Naive B cell (primary cell): ENCODE data around the gene DCAF6. TPM values are rescaled to one million over a fixed set of nuclear protein-coding genes. Genes with fewer than 3 reads are reported as not detected.

Source experiments
- ATAC-seq, 2 donors: fragments of 150-1000 bp; cut with Tn5 transposase; 2 replicates each; pipeline ENCODE4 v1.10.0; 2021; ENCODE audit warnings: low read depth in 2 of 2, mild to moderate bottlenecking in 2 of 2, moderate library complexity in 2 of 2
- DNase-seq: peaks from one replicate; pipeline ENCODE4 v3.0.0; 2022
- H3K27ac Mint-ChIP-seq, 6 donors: one replicate each; pipeline ENCODE4 v1.8.0; 2020 to 2022; ENCODE audit warnings: mild to moderate bottlenecking in 6 of 6, mixed read lengths in 6 of 6, moderate library complexity in 5 of 6, inconsistent platforms in 2 of 6
- H3K27me3 Mint-ChIP-seq, 3 donors: one replicate each; pipeline ENCODE4 v1.8.0; 2021 to 2022; ENCODE audit warnings: mixed read lengths in 3 of 3, mild to moderate bottlenecking in 1 of 3
- H3K36me3 Mint-ChIP-seq, 2 donors: one replicate each; pipeline ENCODE4 v1.8.0; 2020 to 2022; ENCODE audit warnings: mixed read lengths in 2 of 2, inconsistent platforms in 1 of 2, mild to moderate bottlenecking in 1 of 2
- H3K4me1 Mint-ChIP-seq, 3 donors: one replicate each; pipeline ENCODE4 v1.8.0; 2020 to 2022; ENCODE audit warnings: mixed read lengths in 3 of 3, inconsistent platforms in 1 of 3, mild to moderate bottlenecking in 1 of 3, moderate library complexity in 1 of 3
- H3K4me3 Mint-ChIP-seq, 8 donors: one replicate each; pipeline ENCODE4 v1.8.0; 2020 to 2022; ENCODE audit warnings: mild to moderate bottlenecking in 8 of 8, mixed read lengths in 8 of 8, moderate library complexity in 8 of 8, inconsistent platforms in 2 of 8
- H3K9me3 Mint-ChIP-seq, 7 donors: one replicate each; pipeline ENCODE4 v1.8.0; 2020 to 2022; ENCODE audit warnings: mixed read lengths in 7 of 7, mild to moderate bottlenecking in 5 of 7, inconsistent platforms in 2 of 7, moderate library complexity in 1 of 7
- polyA plus RNA-seq, 6 donors: library from polyadenylated mRNA; unstranded; fragments of 300-500 nt; fragmentation: Illumina TruSeq; gene quantifications; one replicate each; pipeline ENCODE4 v1.2.3, GENCODE V29; 2021; ENCODE audit warnings: low read depth in 6 of 6

Gene DCAF6
- polyA plus RNA-seq, 6 donors from 2014 or later, result 9.9 to 19.5 (median 15.9) TPM

DNA sequence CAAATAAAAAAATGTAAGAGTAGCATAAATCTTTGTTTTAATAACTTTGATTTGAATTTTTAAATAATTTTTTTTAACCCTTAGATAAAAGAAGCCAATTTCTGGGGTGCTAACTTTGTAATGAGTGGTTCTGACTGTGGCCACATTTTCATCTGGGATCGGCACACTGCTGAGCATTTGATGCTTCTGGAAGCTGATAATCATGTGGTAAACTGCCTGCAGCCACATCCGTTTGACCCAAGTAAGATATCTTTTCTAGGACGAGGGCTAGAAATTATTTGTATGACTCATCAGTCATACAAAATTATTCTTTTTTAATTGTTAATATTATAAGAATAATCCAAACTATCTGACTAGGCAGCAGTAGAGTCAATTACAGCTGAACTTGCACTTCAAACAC lies 129.0 kb downstream of the DCAF6 start:
- no peak for DNase-seq
- no peak overlapping the region for H3K4me3 Mint-ChIP-seq
- H3K9me3 Mint-ChIP-seq, result no peaks in the 10 kb centered on the region
- H3K27ac Mint-ChIP-seq, result no peak overlapping the region
- H3K4me1 Mint-ChIP-seq, result no peaks in the 10 kb centered on the region
- H3K36me3 Mint-ChIP-seq, result peaks cover 5 to 17% of the 10 kb centered on the region in 2 donors
- no peaks in the 10 kb centered on the region for H3K27me3 Mint-ChIP-seq
- no peak for ATAC-seq

DNA sequence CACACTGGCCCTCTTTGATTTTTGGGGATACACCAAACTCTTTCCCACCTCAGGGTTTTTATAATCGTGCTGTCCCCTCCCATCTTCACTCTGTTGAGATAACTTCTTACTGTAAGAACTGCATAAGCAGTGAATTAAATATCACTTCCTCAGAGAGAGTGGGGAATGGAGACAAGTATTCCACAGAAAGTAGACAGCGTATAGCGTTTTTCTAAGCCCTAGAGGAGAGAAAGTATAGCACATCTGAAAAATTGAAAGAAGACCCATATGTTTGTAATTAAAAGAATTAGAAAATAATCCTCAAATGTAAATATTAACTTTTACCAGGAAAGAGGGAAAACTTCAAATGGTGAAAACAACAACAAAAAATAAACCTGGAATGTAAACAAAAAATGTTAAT lies 132.9 kb downstream of the DCAF6 start:
- Mint-ChIP-seq H3K4me3 (no peak overlapping the region), H3K36me3 (peaks cover 28 to 38% of the 10 kb centered on the region in 2 donors), H3K9me3 (no peaks in the 10 kb centered on the region), H3K27ac (peak overlapping the region in 1 of 6 donors; percentile 44), H3K4me1 (no peaks in the 10 kb centered on the region), H3K27me3 (no peaks in the 10 kb centered on the region)
- DNase-seq (no peak), ATAC-seq (no peak)

DNA sequence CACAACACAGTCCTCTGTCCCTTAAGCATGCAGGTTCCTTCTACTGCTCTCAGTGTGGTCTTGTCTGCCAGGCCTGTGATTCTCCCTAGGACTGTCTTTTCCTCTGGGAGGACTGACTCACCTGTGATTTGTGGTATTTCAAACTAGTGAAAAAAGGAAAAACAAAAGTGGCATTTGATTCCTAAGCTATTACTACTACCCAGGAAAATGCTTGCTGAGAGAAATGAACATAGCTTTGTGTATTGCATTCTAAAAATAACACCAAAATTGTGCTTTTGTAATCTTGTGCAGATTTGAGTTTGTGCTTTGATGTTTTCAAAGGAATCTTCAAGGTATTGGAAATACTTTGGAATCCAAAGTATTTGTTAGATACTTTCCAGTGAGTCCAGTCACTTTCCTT lies 143.3 kb downstream of the DCAF6 start:
- Mint-ChIP-seq H3K36me3 (peaks cover 9 to 15% of the 10 kb centered on the region in 2 donors), H3K9me3 (no peaks in the 10 kb centered on the region), H3K4me3 (no peak overlapping the region), H3K4me1 (peaks cover 1 to 4% (median 3%) of the 10 kb centered on the region in 3 donors), H3K27me3 (no peaks in the 10 kb centered on the region), H3K27ac (no peak overlapping the region)
- DNase-seq, result no peak
- ATAC-seq, result no peak

DNA sequence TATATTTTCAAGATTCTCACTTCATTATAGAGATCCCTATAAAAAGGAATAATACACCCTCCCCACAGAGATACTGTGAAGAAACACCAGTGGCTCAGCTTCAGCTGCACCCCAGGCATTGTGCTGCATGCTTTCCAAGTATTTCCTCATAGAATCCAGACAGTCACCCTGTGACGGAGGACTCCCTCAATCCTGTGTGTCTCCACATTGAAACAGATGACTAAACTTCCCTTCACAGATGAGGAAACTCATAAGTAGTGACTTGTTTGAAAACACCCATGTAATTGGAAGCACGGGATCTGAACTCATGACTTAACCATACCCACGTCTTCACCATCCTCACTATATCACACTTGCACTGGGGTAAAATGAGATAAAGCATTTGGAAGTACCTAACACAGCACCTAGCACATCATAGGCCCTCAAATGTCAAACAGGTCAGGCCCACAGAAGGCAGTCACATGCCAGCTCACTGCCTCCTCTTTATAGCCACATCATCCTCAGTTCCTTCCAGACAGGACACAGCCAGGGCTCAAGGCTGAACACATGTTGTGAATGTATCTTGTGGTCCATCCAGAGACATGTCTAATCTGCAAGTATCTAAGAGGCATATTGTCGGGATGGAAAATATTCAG lies 145.0 kb downstream of the DCAF6 start:
- Mint-ChIP-seq H3K27ac (peak overlapping the region in 2 of 6 donors; percentile 67 to 82), H3K27me3 (no peaks in the 10 kb centered on the region), H3K9me3 (no peaks in the 10 kb centered on the region), H3K4me3 (no peak overlapping the region), H3K36me3 (peaks cover 4 to 6% of the 10 kb centered on the region in 2 donors), H3K4me1 (peaks cover 2 to 4% (median 3%) of the 10 kb centered on the region in 3 donors)
- ATAC-seq (no peak), DNase-seq (no peak)

DNA sequence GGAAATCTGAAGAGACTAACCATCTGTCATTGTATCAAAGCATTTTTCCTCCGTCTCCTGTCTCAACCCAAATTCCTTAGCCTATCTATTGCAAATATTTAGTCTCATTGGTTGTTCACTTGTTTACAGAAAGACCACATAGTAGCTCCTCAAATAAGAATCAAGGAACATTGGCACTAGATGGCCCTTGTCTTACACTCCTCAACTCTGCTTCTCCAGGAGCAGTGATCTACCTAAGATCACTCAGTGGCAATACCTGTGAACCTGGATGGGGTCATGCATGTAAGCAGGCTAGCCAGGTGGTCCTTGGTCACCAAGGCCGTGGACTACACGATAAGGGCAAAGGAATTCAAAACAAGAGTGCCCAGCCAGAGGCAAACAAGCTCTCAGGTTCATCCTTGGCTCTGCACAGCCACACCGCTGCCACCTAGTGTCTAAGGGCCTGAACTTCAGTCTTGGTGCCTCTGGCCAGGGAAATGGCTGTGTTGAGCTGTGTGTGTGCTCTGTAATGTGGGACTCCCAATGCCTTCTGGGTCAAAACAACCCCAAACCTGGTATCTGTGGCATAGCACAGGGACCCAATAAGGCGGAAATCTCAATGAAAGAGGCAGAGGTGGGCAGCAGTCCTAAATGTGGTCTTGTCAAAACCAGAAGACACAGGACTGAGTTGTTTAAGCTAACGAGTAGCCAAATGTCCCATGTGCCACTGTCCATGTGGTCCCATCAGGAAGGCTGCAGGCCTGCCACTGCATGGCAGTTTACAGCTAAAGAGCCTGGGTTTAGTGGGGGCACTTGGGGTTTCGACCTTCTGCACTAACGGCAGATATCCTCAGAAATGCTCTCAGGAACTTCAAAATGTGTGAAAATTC lies 145.8 kb downstream of the DCAF6 start:
- H3K27me3 Mint-ChIP-seq, result no peaks in the 10 kb centered on the region
- H3K4me1 Mint-ChIP-seq, result peaks cover 2 to 4% (median 3%) of the 10 kb centered on the region in 3 donors
- no peak overlapping the region for H3K27ac Mint-ChIP-seq
- DNase-seq, result peak; percentile 42
- H3K36me3 Mint-ChIP-seq, result no peaks in the 10 kb centered on the region
- ATAC-seq, result peak; percentile 75 to 79
- H3K9me3 Mint-ChIP-seq, result no peaks in the 10 kb centered on the region
- H3K4me3 Mint-ChIP-seq, result no peak overlapping the region

DNA sequence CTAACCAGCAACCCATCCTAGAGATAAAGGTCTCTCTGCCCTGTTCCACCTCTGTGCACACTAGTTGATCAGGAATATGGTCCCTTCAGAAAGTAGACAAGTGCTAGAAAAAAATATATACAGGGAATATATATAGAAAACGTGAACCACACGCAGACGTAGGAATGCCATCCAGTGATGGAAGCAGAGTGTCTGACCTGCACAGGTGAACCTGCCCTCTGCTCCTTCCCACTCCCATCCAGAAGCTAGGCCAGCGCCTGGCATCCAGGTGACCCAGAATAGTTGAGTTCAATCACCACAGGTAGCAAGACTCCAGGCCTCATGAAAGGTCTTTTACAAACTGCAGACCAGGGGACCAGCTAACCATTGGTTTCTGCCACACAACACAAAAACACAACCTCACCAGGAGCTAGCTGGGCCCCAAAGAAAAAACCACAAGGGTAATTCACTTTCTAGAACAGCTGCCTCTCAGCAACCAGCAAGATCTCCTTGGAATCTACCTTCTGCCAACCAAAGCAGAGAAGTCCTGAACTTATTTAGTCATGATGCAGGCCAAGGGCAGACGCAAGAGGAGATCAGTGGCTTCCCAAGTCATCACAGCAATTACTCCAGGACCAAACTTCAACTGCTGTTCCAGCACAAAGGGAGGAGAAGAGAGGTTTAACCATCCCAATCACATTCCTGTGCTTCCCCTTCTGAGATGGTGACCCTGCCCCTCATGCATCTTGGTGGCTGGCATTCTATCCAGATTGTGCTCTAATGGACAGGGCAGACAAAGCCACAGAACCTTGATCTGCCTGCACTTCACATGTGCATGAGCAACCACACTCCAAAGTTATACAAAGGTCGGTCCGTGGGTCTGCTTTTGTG lies 147.2 kb downstream of the DCAF6 start:
- peak overlapping the region in 1 of 6 donors; percentile 58 for H3K27ac Mint-ChIP-seq
- H3K4me3 Mint-ChIP-seq, result no peak overlapping the region

DNA sequence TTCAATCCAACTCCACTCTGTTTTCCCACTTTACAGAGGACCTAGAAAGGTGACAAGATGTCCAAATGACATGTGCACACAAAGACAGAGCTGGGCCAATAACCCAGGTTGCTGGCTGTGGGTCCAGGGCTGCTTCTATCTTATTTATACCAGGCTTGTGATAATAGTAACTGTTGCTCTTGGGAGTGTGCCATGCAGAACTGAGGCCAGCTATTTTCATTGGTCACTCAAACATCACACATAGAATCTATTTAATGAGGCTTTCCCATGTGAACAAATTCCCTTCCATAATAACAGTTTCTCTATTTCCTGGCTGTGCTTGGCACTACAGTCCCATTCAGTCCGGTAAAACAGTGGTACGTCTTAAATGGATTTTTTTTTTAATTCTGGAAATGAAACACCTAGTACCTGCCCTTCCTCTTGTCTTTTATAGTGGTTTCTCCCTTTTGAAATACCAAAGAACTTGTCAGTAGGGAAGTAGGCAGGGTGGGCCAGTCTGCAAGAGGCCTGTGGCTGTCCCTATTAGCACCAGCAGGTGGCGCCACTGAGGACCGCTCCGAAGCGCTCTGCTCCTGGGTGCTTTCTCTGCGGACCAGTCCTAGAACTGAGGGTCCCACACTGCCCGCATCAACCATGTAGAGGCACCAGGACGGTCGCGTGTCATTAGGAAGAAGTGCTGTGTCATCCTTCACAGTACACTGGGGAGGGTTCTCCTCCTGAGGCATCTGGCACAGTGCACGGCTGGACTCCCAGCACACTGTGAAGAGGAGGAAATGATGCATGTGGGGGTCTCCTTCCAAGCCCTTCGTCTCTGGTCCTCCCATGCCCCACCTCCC lies 148.1 kb downstream of the DCAF6 start:
- no peaks in the 10 kb centered on the region for H3K9me3 Mint-ChIP-seq
- ATAC-seq (peak; percentile 61 to 77), DNase-seq (peak; percentile 31)
- H3K4me3 Mint-ChIP-seq, result peak overlapping the region in 1 of 8 donors; percentile 26
- peak overlapping the region in 1 of 6 donors; percentile 32 for H3K27ac Mint-ChIP-seq
- peaks cover 2 to 4% (median 3%) of the 10 kb centered on the region in 3 donors for H3K4me1 Mint-ChIP-seq
- no peaks in the 10 kb centered on the region for H3K36me3 Mint-ChIP-seq
- H3K27me3 Mint-ChIP-seq, result no peaks in the 10 kb centered on the region

More for the DNA sequence above, 147.2 kb downstream of the DCAF6 start:
- Mint-ChIP-seq H3K9me3 (no peaks in the 10 kb centered on the region), H3K27me3 (no peaks in the 10 kb centered on the region), H3K36me3 (no peaks in the 10 kb centered on the region), H3K4me1 (peaks cover 2 to 4% (median 3%) of the 10 kb centered on the region in 3 donors)
- no peak for DNase-seq
- ATAC-seq, result no peak

DNA sequence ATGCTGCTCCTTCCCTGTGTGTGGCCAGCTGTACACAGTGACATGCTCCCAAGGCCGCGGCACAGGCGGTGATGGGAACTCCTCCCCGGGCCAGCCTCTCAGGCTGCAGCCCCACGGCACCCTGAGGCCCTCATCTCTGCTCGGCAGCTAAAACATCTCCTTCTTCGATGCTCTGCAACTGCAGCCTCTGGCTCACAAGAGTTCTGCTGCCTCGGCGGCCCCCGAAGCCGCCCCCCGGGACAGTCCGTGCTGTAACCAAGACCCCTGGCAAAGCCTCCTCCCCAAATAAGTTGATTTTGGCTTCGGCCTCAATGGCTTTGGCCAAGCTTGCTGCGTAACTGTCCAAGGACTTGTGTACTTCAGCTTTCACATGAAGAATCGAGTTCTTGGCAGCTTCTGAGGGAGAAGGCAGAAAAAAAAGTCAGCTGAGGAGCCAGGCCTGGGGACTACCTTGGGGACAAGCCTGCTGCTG lies 149.0 kb downstream of the DCAF6 start:
- H3K27me3 Mint-ChIP-seq, result peaks cover 0 to under 1% (median 0%) of the 10 kb centered on the region in 3 donors
- peaks cover 2 to 4% (median 3%) of the 10 kb centered on the region in 3 donors for H3K4me1 Mint-ChIP-seq

DNA sequence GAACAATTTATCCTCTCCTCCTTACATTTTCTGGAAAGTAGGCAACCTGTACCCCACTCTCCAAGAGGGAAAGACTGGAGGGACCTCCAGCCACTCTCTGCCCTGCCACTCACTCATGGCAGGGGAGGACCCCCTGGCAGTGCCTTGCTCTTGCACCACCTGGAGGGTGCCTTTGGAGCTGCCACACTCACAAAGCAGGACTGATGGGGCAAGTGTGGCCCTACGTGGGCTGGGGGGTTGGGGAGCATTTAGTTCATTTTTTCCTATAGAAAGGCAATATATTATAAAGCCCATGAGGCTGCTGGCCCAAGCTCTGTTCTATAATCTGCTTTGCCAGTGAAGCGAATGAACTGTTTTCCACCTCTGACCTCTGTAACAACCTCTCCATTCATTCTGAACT lies 150.0 kb downstream of the DCAF6 start:
- H3K4me3 Mint-ChIP-seq, result no peak overlapping the region
- DNase-seq (no peak), ATAC-seq (no peak)
- peaks cover 0 to 10% (median 0%) of the 10 kb centered on the region in 3 donors for H3K27me3 Mint-ChIP-seq
- H3K4me1 Mint-ChIP-seq, result peaks cover 2 to 4% (median 3%) of the 10 kb centered on the region in 3 donors
- H3K36me3 Mint-ChIP-seq, result no peaks in the 10 kb centered on the region
- H3K9me3 Mint-ChIP-seq, result no peaks in the 10 kb centered on the region
- H3K27ac Mint-ChIP-seq, result no peak overlapping the region

More for the DNA sequence above, 149.0 kb downstream of the DCAF6 start:
- Mint-ChIP-seq H3K27ac (no peak overlapping the region), H3K36me3 (no peaks in the 10 kb centered on the region), H3K9me3 (no peaks in the 10 kb centered on the region), H3K4me3 (no peak overlapping the region)
- DNase-seq (no peak), ATAC-seq (no peak)

DNA sequence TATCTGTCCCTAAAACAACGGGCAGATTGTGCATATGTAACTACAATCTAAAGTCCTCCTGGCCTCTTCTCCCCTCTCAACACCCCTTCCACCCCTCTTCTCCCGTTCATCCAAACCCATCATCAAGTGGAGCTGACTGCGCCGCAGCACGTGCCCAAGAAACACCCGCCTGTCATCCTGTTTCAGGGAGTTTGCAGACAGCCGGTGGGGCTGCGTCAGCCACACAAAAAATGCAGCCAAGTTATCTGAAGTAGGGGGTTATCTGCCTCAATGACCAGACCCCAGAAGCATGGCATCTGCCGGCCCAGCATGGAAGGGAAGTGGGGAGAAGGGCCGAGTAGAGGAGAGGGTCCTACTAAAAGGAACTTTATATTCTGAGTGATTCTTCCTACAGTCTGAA lies 151.2 kb downstream of the DCAF6 start:
- peaks cover 0 to 10% (median 0%) of the 10 kb centered on the region in 3 donors for H3K27me3 Mint-ChIP-seq
- no peak for ATAC-seq
- H3K9me3 Mint-ChIP-seq, result no peaks in the 10 kb centered on the region
- no peak overlapping the region for H3K4me3 Mint-ChIP-seq
- H3K36me3 Mint-ChIP-seq, result no peaks in the 10 kb centered on the region
- H3K27ac Mint-ChIP-seq, result no peak overlapping the region
- H3K4me1 Mint-ChIP-seq, result peaks cover 0 to 2% (median 0%) of the 10 kb centered on the region in 3 donors
- DNase-seq, result no peak

DNA sequence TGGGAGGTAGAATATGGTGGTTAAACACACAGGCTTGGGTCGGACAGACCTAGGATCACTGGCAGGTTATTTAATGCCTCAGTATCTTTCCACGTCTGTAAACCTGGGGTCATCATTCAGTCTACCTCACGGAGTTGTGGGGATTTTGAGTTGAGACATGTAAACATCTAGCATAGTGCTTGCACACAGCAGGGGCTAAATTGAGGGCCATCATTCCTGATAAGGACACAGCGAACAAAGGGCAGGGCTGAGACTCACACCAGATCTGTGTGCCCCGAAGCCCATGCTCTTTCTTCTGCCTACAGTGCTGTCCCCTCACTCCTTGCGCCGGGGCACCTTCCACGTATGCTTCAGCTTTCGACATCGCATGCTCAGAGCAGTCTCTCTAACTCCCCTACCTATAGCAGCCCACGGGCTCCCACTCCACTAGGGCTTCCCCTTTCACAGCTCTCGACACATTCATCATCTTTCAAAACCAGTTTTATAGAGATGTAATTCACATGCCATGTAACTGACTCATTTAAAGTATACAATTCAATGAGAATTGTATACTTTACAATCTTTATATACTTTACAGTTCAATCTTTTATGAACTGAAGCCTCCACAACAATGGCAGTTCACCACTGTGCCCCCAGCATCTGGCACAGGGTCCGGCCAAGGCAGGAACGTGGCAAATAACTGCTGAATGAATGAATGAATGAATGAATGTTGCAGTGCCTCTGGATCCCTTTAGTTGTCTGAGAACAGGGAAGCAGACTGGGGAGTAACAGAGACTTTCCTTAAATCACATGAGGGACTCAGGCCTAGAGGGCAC lies 152.2 kb downstream of the DCAF6 start:
- Mint-ChIP-seq H3K9me3 (no peaks in the 10 kb centered on the region), H3K27me3 (peaks cover 0 to 10% (median 0%) of the 10 kb centered on the region in 3 donors), H3K36me3 (no peaks in the 10 kb centered on the region), H3K4me3 (no peak overlapping the region), H3K4me1 (peaks cover 0 to 2% (median 0%) of the 10 kb centered on the region in 3 donors), H3K27ac (peak overlapping the region in 2 of 6 donors; percentile 49 to 69)
- ATAC-seq, result no peak
- DNase-seq, result no peak
